HG02943 (cell line): ENCODE results near the gene MVK.

Experiments
- ATAC-seq: cut with Tn5 transposase; IDR thresholded peaks from one replicate; pipeline ENCODE4 v1.9.1; 2021; ENCODE audit warnings: mild to moderate bottlenecking, low read depth, moderate library complexity; ENCODE audit not compliant: unreplicated experiment

MVK gene

GRCh38 chr12:109626378-109627115 lies 53.0 kb downstream of the MVK start:
- no peak for ATAC-seq

GRCh38 chr12:109627633-109628032 lies 54.0 kb downstream of the MVK start:
- ATAC-seq: no peak

- no peak for ATAC-seq
Measured at GRCh38 chr12:109630107-109630506, 56.5 kb downstream of the MVK start.

- no peak for ATAC-seq
Measured at GRCh38 chr12:109630815-109631214, 57.2 kb downstream of the MVK start.

- ATAC-seq: no peak
Measured at GRCh38 chr12:109631302-109631701, 57.7 kb downstream of the MVK start.

GRCh38 chr12:109631751-109632150 lies 58.2 kb downstream of the MVK start:
- no peak for ATAC-seq

GRCh38 chr12:109632342-109632741 lies 58.7 kb downstream of the MVK start:
- no peak for ATAC-seq

GRCh38 chr12:109635717-109636116 lies 62.1 kb downstream of the MVK start:
- no peak for ATAC-seq

GRCh38 chr12:109637348-109637747 lies 63.8 kb downstream of the MVK start:
- no peak for ATAC-seq

- ATAC-seq: no peak
Measured at GRCh38 chr12:109637996-109638395, 64.4 kb downstream of the MVK start.

- ATAC-seq: no peak
Measured at GRCh38 chr12:109638735-109639134, 65.1 kb downstream of the MVK start.

GRCh38 chr12:109639151-109639872 lies 65.7 kb downstream of the MVK start:
- no peak for ATAC-seq

- no peak for ATAC-seq
Measured at GRCh38 chr12:109640961-109641360, 67.4 kb downstream of the MVK start.

GRCh38 chr12:109641422-109641821 lies 67.8 kb downstream of the MVK start:
- no peak for ATAC-seq

GRCh38 chr12:109642506-109643132 lies 69.0 kb downstream of the MVK start:
- no peak for ATAC-seq

- ATAC-seq: no peak
Measured at GRCh38 chr12:109645194-109645593, 71.6 kb downstream of the MVK start.

GRCh38 chr12:109645708-109646107 lies 72.1 kb downstream of the MVK start:
- ATAC-seq: no peak
